LNCAP (cell line): ENCODE data around the gene GUK1.

ENCODE experiments used
- CTCF ChIP-seq: fragments of 450-650 bp; IDR thresholded peaks from 2 replicates; pipeline ENCODE4 v1.5.1; 2017; ENCODE audit warnings: mild to moderate bottlenecking

The GUK1 gene

GRCh38 chr1:228171221-228171891 is 31.3 kb downstream of the GUK1 start:
- no peak for TF ChIP-seq CTCF

GRCh38 chr1:228172591-228173527 is 32.8 kb downstream of the GUK1 start:
- TF ChIP-seq CTCF = no peak

GRCh38 chr1:228174482-228175315 is 34.6 kb downstream of the GUK1 start:
- TF ChIP-seq CTCF = no peak

- TF ChIP-seq CTCF = no peak
Observed at GRCh38 chr1:228175316-228176023, 35.4 kb downstream of the GUK1 start.

- no peak for TF ChIP-seq CTCF
Observed at GRCh38 chr1:228176024-228176395, 35.9 kb downstream of the GUK1 start.

- no peak for TF ChIP-seq CTCF
Observed at GRCh38 chr1:228176461-228177182, 36.5 kb downstream of the GUK1 start.
